Hepatocyte (in vitro differentiated cells): ENCODE measurements around the gene CLGN.

Experiments
- EZH2 ChIP-seq: fragments of 200-600 bp; sonication (generic); IDR thresholded peaks from 2 replicates; pipeline ENCODE4 v1.6.1; 2016; ENCODE audit warnings: antibody characterized with exemption, mild to moderate bottlenecking, borderline replicate concordance
- TF ChIP-seq, protein P1 (sequence below): fragments of 200-600 bp; sonication (generic); IDR thresholded peaks from 2 replicates; pipeline ENCODE4 v1.5.1; 2016; ENCODE audit warnings: antibody characterized with exemption, mild to moderate bottlenecking; ENCODE audit not compliant: poor library complexity

DNA sequence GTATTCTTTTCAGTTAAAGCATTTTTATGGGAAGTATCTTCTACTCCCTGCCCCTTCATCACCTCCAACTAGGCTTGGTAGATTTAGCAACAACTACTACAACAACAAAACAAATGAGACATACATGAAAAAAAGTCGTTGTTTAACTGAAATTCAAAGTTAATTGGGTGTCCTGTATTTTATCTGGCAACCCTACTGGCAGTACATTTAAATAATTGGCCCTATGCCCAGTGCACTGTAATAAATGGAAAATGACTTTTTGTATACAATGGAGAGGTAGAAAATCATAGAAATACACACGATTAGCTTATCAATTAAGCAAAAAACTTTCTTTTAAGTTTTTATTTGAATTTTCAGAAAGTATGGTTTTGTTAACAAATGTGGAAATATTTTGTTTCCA, 21.4 kb upstream of the CLGN start:
- TF ChIP-seq EZH2: no peak
- TF ChIP-seq, protein P1, sequence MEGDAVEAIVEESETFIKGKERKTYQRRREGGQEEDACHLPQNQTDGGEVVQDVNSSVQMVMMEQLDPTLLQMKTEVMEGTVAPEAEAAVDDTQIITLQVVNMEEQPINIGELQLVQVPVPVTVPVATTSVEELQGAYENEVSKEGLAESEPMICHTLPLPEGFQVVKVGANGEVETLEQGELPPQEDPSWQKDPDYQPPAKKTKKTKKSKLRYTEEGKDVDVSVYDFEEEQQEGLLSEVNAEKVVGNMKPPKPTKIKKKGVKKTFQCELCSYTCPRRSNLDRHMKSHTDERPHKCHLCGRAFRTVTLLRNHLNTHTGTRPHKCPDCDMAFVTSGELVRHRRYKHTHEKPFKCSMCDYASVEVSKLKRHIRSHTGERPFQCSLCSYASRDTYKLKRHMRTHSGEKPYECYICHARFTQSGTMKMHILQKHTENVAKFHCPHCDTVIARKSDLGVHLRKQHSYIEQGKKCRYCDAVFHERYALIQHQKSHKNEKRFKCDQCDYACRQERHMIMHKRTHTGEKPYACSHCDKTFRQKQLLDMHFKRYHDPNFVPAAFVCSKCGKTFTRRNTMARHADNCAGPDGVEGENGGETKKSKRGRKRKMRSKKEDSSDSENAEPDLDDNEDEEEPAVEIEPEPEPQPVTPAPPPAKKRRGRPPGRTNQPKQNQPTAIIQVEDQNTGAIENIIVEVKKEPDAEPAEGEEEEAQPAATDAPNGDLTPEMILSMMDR: no peak
